Effector CD4-positive, alpha-beta T cell (primary cell): Measurements from ENCODE around the gene FOXL2.
"Not testable (repeated sequence)": the region's sequence is repeated elsewhere in the genome, so short reads cannot be mapped to it uniquely, and the experiment has no call there.

ENCODE experiments used
- DNase-seq: peaks from one replicate; pipeline ENCODE4 v3.0.0-alpha.2; 2020

Gene FOXL2

GRCh38 chr3:138923531-138923994 lies 23.4 kb downstream of the FOXL2 start:
- DNase-seq: peak; percentile 82

DNA sequence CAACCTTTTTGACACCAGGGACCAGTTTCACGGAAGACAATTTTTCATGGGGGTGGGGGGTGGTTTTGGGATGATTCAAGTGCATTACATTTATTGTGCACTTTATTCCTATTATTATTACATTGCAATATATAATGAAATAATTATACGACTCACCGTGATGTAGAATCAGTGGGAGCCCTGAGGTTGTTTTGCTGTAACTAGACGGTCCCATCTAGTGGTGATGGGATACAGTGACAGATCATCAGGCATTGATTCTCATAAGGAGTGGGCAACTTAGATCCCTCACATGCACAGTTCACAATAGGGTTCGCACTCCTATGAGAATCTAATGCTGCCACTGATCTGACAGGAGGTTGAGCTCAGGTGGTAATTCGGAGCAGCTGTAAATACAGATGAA lies 24.5 kb downstream of the FOXL2 start:
- DNase-seq: not testable (repeated sequence)

DNA sequence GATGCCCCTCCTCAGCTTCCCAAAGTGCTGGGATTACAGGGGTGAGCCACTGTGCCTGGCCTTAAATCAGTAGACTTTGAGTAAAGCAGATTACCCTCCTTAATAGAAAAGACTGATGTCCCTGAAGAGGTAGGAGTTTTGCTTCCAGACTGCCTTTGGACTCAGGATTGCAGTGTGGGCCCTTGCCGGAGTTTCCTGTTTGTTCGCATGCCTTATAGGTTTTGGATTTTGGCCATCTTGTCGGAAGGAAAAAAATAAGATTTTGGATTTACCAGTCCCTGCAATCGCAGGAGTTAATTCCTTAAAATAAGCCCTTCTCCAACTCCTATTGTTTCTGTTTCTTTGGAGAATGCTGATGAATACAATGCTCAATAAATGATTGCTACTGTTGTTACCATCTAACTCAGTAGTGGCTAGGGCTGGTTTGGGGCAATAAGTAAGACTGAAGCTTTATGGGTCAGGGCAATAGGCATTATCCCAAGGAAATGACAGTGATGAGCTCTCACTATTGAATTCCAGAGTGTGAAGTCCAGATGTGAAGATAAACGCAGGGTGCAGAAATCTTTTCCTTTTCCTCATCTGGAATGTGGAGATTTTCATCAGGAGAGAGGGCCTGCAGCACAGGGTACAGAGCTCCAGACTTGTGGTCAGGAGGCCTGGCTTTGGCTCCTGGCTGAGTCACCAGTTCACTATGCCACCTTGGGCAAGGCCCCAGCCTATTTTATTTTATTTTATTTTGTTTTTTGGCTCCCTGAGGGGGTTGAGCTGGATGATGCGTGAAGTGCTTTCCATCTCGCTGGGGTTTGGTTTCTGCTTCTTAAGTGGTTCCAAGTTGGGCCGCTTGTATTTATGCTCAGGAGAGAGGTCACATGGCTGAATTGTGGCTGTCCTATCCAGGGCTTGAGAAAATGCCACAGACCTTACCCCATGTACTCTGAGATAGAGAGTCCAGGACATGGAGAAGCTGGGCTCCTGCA lies 25.3 kb downstream of the FOXL2 start:
- DNase-seq: no peak

- no peak for DNase-seq
Observed at GRCh38 chr3:138919325-138919724, 27.6 kb downstream of the FOXL2 start.

DNA sequence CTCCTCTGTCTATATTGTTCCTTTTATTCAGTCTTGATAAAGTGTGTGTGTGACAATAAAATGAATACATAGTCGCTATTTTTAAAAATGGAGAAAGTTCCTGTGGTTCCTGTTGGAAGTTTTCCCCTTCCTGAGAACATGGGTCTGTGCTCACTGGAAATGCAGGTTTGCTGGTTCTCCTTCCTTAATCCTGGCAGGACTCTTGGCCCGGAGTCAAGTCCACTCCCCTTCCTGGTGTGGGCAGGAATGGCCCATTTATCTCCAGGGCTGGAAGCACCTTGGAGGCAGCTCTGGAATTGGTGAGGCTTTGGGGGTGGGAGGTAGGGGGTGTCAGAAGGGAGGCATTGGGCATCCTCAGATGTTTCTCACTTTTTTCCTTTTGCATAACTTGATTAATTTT lies 30.1 kb downstream of the FOXL2 start:
- no peak for DNase-seq

DNA sequence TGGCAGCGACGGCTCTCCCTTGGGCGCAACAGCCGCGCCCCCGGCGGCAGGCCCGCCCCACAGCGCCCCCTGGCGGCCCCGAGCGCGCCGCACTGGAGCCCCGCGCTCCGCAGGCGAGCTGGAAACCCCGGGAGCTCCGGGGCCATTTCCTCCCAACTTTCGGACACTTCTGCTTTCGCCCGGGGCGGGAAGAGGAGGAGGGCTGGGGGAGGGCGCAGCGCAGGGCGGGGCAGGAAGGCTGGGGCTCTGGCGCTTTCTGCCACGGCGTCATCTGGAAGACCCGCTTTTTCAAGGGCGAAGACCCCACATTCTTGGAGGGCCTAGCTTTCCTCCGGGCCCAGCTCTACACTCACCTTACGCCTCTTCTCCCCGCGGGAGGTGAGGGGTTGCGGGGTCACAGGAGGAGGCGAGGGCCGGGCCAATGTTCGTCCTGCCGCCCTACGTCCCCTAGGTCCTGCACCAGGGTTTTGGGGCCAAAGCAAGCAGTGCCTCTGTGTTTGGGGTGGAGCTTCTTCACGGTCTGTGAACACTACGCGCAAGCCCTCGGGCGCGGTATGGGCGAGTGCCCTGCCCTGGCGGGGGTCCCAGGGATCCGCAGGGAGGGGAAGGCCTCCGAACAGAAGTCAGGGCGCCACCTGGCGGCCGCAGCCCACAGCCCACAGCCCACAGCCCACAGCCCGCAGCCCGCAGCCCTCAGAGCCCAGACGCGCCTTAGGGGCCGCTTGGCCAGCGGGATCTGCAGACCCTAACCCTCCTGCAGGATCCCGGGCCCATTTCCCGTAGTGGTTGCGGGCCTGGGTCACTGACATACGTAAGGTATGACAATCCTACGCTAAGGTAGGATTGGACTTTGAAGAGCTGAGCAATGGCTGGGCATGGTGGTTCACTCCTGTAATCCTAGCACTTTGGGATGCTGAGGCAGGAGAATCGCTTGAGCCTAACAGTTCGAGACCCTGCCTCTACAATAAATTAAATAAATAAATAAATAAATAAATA lies 31.1 kb downstream of the FOXL2 start:
- peak; percentile 70 for DNase-seq

DNA sequence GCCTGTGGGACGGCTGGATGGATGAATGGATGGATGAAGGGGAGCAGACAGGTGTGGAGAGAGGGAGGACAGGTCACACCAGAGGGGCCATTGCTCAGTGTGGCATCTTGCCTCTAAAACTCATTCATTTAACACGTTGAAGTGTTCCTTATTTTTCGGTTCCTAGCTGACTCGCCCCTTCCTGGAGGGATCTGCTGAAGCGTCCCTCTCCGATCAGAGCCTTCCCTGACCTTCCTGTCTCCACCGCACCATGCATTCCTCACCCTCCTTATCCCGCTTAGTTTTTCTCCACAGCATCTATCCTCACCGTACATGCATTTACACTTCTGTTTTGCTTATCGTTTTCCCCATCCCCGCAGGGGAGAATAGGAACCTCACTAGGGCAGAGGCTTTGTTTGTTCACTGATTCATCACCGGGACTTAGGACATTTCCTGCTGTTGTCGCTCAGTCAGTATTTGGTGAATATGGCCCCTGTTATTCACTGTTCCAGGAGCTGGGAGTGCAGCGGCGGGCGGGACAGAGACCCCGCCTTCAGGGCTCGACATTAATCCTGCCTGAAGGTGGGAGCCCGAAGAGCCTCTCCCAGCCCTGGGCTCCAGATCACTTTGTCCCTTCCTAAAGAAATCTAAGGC lies 32.0 kb downstream of the FOXL2 start:
- no peak for DNase-seq

- DNase-seq: no peak
Observed at GRCh38 chr3:138913766-138914165, 33.2 kb downstream of the FOXL2 start.

DNA sequence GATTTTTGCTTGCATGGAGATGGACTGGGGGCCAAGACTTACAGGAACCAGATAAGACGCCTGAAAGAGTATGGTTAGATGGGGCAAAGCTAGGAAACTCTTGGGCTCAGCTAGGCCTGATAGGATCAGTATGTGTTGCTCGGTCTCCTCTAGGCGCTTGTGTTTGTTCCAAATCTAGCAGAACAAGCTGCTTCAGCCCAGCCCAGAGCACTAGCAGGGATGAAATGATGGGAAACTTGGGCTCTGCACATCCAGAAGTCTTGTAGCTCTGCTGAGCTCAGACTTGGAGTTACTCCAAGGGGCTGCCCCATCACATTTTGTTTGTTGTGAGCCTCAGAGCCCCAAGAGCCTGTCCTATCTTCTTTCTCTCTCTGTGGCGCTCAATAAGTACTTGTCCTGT lies 34.7 kb downstream of the FOXL2 start:
- DNase-seq: no peak

- no peak for DNase-seq
Observed at GRCh38 chr3:138911621-138912020, 35.3 kb downstream of the FOXL2 start.

- DNase-seq: no peak
Observed at GRCh38 chr3:138909904-138910303, 37.0 kb downstream of the FOXL2 start.

DNA sequence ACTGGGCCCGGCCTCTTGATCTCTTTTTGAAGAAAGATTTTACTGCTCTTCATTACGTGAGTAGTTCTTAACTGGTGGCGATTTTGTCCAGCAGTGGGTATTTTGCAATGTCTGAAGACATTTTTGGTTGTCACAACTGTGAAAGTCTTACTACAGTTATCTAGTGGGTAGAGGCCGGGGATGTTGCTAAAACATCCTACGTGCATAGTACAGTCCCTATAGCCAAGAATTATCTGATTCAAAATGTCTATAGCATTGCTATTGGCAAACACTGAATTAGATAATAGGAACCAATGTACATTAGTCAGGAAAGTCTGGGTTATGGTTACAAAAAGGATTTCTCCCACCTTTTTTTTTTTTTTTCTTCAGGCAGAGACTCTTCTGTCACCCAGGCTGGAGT lies 38.1 kb downstream of the FOXL2 start:
- DNase-seq: no peak

- no peak for DNase-seq
Observed at GRCh38 chr3:138907539-138907938, 39.4 kb downstream of the FOXL2 start.

DNA sequence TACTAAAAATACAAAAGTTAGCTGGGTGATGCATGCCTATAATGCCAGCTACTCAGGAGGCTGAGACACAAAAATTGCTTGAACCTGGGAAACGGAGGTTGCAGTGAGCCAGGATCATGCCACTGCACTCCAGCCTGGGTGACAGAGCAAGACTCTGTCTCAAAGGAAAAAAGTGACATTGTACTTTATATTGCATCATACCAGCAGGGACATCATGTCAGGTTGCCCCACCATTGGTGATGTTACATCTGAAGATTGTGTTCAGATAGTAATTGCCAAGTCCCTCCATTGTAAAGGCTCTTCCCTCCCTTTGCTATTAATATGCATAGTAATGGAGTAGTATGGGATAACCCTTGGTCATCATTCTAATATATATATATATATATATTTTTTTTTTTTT lies 44.8 kb downstream of the FOXL2 start:
- DNase-seq: no peak

- no peak for DNase-seq
Observed at GRCh38 chr3:138901567-138901966, 45.4 kb downstream of the FOXL2 start.

GRCh38 chr3:138899351-138899991 lies 47.5 kb downstream of the FOXL2 start:
- no peak for DNase-seq

- DNase-seq: no peak
Observed at GRCh38 chr3:138898708-138899107, 48.2 kb downstream of the FOXL2 start.

- DNase-seq: no peak
Observed at GRCh38 chr3:138898301-138898700, 48.6 kb downstream of the FOXL2 start.
